HG02642 (cell line): ENCODE measurements around the gene CCNC.
A peak's percentile ranks its signal among the peaks of the same experiment; 100 is the strongest.
"Not testable (repeated sequence)": the region's sequence is repeated elsewhere in the genome, so short reads cannot be mapped to it uniquely, and the experiment has no call there.

Source experiments
- ATAC-seq: cut with Tn5 transposase; IDR thresholded peaks from one replicate; pipeline ENCODE4 v1.9.1; 2021; ENCODE audit warnings: mild to moderate bottlenecking; ENCODE audit not compliant: unreplicated experiment, poor library complexity

CCNC gene

GRCh38 chr6:99604166-99605073 is 36.0 kb upstream of the CCNC start:
- ATAC-seq = no peak

GRCh38 chr6:99603421-99604165 is 35.1 kb upstream of the CCNC start:
- peak; percentile 52 for ATAC-seq

DNA sequence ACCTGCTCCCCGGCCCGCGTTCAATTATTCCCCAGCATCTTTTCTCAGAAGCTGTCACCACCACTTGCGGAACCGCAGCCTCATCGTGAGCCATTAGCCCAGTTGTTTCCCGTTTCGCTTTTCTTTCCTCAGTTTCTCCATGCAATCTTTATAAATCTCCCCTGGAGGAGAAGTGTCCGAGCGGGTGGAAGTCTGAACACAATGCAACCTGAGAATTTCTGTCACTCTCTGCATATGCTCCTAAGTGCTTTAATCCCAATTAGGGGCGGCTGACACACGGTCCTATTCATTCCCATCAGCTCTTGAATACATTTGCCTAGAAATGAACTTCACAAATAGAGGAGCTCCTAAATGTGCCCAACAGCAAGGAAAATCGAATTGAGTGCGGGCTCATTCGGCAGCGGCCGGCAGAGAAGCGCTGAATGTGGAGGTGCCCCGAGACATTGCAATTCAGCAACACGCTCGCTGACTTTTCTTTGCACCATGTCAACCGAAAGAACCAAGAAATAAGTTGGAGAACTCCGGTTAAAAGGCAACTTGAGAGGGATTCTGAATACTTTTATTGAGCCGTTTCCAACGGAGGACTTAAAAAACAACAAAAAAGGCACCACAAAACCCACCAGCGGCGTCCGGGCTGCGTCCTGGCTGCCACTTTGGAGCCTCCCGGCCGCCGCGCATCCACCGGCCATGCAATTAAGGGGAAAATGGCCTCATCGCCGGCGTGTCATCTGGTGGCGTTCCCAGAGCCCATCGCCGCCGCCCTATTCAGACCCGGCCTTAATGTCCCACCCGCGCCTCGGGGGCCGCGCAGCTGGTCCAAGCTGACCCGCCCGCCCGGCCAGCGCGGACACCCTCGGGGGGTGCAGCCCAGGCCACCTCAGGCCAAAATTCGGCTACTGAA is 34.3 kb upstream of the CCNC start:
- peak; percentile 20 for ATAC-seq

DNA sequence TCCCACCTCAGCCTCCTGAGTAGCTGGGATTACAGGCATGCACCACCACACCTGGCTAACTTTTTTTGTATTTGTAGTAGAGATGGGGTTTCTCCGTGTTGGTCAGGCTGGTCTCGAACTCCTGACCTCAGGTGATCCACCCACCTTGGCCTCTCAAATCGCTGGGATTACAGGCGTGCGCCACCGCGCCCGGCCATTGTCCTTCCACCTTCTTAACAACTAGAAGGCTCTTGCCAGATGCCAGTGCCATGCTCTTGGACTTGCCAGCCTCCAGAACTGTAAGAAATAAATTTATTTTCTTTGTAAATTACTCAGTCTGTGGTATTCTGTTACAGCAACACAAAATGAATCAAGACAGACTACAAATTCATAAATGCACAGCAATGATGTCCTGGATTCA is 26.2 kb upstream of the CCNC start:
- ATAC-seq = not testable (repeated sequence)

DNA sequence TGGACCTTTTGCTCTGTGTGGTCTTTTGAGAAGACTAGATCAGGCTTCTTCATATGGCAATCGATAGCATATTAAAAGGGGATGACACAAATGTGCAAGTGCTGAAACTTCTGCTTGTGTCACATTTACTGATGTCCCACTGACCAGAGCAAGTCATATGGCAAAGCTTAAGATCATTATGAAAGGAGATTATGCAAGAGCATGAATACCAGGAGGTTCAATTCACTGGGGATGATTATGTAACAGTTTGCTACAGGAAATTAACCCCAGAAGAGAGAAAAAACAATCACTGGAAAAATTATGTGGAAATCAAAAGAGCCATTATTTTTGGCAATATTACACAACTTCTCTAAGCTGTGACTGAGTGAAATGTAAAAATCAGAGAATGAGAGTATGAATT is 24.4 kb upstream of the CCNC start:
- no peak for ATAC-seq

DNA sequence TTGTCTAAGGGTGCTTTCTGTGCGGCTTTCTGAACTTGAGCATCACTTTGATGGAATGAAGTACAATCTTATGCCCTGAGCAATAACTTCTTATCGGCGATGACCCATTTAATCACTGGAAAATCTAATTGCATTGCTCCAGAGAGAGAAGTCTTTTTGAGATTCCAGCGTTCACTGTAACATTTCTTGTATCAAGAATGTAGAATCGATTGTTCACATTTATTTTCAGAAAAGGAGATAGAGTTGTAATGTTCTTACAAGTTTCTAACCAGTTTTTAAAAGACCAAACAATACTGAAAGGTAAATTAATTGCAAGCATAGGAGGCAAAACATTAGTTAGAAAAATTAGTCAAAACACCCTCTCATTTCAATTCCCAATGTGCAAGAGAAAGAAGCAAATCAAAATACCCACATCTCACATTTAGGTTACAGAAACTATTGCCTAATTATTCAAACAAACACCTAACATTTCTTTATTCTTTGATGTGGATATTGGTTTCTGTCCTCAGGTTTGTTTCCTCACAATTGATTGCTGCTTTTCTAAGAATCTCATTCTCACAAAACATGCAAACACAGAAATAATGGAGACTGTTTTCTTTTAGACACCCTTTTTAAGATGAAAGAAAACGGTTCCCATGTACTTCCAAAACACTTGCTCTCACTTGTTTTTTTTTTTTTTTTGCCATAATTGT is 23.4 kb upstream of the CCNC start:
- ATAC-seq = no peak

DNA sequence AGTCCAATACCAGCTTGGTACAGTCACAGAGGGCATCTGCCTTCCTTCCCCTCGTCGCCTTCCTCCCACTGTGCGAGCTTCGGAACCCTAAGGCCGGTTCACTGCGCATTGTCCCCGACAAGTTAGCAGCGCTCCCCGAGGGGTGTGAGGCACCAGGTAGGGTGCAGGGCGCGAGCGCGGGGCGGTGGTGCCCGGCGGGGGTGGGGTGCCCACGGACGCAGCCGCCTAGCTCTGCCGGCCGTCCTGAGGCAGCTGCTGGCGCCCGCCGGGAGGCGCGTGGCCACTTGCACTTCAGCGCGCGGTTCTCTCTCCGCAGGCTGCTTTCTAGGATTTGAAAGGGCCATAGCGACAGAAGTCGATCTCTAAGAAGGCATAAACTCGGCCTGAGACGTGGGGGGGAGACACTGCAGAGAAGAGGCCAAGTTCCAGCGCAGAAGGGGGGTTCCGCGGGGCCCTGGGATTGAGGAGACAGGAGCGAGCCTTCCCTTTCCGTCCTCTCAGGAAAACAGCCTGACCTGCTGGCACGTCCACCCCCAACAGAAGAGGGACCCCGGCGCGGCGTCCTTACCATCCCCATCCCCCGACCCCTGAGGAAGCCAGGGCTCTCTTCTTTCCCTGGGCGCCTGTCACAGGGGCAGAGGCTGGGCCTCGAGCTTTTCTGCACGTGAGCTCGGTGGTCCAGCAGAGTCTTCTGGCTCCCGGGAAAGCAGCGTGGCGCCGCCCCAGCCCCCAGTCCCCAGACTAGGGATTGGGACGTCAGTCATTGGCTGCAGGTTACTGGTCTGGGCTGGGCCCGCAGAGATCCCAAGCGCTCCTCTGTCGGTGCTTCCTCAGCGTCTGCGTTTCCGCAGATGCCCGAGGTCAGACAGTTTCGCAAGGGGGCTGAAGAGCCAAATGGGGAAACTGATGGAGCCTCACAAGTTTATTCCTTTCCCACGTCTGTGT is 22.5 kb upstream of the CCNC start:
- no peak for ATAC-seq

GRCh38 chr6:99589907-99590493 is 21.5 kb upstream of the CCNC start:
- ATAC-seq = no peak

GRCh38 chr6:99589290-99589672 is 20.8 kb upstream of the CCNC start:
- ATAC-seq = peak; percentile 33

DNA sequence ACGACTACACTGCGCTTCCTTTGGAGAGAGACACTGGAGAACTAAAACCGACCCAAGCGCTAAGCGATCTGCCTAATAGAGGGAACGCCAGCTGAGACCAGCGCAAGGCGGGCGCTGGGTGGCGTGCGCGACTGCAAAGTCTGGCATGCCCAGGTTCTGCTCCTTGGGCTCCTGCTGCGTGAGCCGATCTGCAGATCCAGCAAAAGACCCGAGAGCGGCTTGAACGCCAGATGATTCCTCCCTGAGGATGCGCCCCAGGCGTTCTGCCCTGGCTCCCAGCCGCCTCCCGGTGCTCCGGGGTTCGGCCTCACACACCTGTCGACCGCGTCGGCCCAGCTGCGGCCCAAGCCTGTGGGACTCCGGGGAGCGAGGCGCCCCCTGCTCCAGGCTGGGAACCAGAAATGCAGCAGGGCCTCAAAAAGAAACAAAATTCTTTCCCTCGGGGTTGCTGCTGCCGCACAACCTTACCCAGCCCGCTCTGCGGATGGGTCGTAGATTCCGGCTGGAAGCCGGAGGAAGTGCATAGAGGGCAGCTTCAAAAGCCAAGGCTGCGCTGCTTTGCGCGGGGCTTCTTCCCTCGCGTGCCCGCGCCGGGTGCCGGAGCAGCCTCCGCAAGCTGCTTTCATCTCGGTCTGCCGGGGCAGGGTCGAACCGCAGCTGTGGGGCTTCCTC is 20.3 kb upstream of the CCNC start:
- peak; percentile 94 for ATAC-seq

GRCh38 chr6:99587792-99588191 is 19.3 kb upstream of the CCNC start:
- ATAC-seq = no peak

GRCh38 chr6:99579781-99580180 is 11.3 kb upstream of the CCNC start:
- no peak for ATAC-seq

GRCh38 chr6:99575544-99576227 is 7.2 kb upstream of the CCNC start:
- no peak for ATAC-seq

GRCh38 chr6:99573980-99574617 is 5.6 kb upstream of the CCNC start:
- no peak for ATAC-seq

- no peak for ATAC-seq
These were observed 5.3 kb downstream of the CCNC start for GRCh38 chr6:99563056-99563723.

- no peak for ATAC-seq
These were observed 7.8 kb downstream of the CCNC start for GRCh38 chr6:99560668-99561067.
